Lung (tissue), 12 donors: Measurements from ENCODE around the gene PCGF3. TPM values are rescaled to one million over a fixed set of nuclear protein-coding genes. Genes with fewer than 3 reads are reported as not detected.

ENCODE experiments used
- ATAC-seq: fragments of 200-7000 bp; cut with Tn5 transposase; one replicate; pipeline ENCODE4 v1.9.1; 2020; ENCODE audit warnings: moderate number of reproducible peaks; ENCODE audit not compliant: insufficient read depth, low FRiP score
- DNase-seq, 3 donors: peaks; one replicate each; pipeline ENCODE4 v3.0.0-alpha.2; 2013 to 2017
- H3K27ac ChIP-seq, 2 donors: one replicate each; pipeline ENCODE4 v1.5.1; 2013; ENCODE audit warnings: mild to moderate bottlenecking in 2 of 2, moderate library complexity in 2 of 2, control low read depth in 1 of 2, inconsistent platforms in 1 of 2, low read depth in 1 of 2, low read length in 1 of 2
- H3K27me3 ChIP-seq, 3 donors: one replicate each; pipeline ENCODE4 v1.5.1; 2013; ENCODE audit warnings: low read length in 2 of 3; ENCODE audit not compliant: control insufficient read depth in 3 of 3, insufficient read depth in 3 of 3
- H3K36me3 ChIP-seq, 4 donors: one replicate each; pipeline ENCODE4 v1.5.1; 2013; ENCODE audit warnings: low read length in 4 of 4, mild to moderate bottlenecking in 1 of 4, moderate library complexity in 1 of 4; ENCODE audit not compliant: control insufficient read depth in 4 of 4, insufficient read depth in 4 of 4
- H3K4me1 ChIP-seq, 5 donors: one replicate each; pipeline ENCODE4 v1.5.1; 2013; ENCODE audit warnings: low read length in 5 of 5, mild to moderate bottlenecking in 2 of 5, moderate library complexity in 1 of 5; ENCODE audit not compliant: control insufficient read depth in 5 of 5, insufficient read depth in 5 of 5
- H3K4me3 ChIP-seq: one replicate; pipeline ENCODE4 v1.5.1; 2013; ENCODE audit warnings: mild to moderate bottlenecking, control low read depth, moderate library complexity
- H3K9ac ChIP-seq, 2 donors: one replicate each; pipeline ENCODE4 v1.5.1; 2013; ENCODE audit warnings: low read length in 2 of 2, control low read depth in 1 of 2; ENCODE audit not compliant: insufficient read depth in 1 of 2
- H3K9me3 ChIP-seq, 4 donors: one replicate each; pipeline ENCODE4 v1.5.1; 2013; ENCODE audit warnings: low read length in 3 of 4, mild to moderate bottlenecking in 1 of 4, moderate library complexity in 1 of 4; ENCODE audit not compliant: control insufficient read depth in 4 of 4, insufficient read depth in 3 of 4
- WGBS, 2 donors: extraction: QIAGEN DNeasy Blood & Tissue Kit; methylation state at CpG; one replicate each; pipeline ENCODE4 v1.1.7; 2013; 5-methylcytosine and 5-hydroxymethylcytosine counted together
- polyA plus RNA-seq, 2 donors: library from polyadenylated mRNA; stranded (reverse); fragments of 200-250 nt; gene quantifications; one replicate each; pipeline ENCODE4 v1.2.1, GENCODE V29; 2013
- total RNA-seq, 2 donors: library from RNA; depleted of rRNA in 1 of 2; stranded (reverse); fragments of >200 nt in 1 of 2; gene quantifications; one replicate each; pipeline ENCODE4 v1.2.1, GENCODE V29; 2014 to 2021
- TF ChIP-seq, protein P1 (sequence below): IDR thresholded peaks from 2 replicates; pipeline ENCODE4 v1.5.1; 2012; ENCODE audit warnings: mild to moderate bottlenecking; ENCODE audit errors: control extremely low read depth, extremely low read depth
- donor health status: control.
- donor health status: control.
- donor health status: Bipolar disorder and iron deficiency.
- donor health status: healthy.
- donor health status: DM: yes; HTN: yes; CAD: no.

The PCGF3 gene
- total and polyA plus RNA-seq, 4 donors, result 29.3 to 66.8 (median 43.3) TPM

DNA sequence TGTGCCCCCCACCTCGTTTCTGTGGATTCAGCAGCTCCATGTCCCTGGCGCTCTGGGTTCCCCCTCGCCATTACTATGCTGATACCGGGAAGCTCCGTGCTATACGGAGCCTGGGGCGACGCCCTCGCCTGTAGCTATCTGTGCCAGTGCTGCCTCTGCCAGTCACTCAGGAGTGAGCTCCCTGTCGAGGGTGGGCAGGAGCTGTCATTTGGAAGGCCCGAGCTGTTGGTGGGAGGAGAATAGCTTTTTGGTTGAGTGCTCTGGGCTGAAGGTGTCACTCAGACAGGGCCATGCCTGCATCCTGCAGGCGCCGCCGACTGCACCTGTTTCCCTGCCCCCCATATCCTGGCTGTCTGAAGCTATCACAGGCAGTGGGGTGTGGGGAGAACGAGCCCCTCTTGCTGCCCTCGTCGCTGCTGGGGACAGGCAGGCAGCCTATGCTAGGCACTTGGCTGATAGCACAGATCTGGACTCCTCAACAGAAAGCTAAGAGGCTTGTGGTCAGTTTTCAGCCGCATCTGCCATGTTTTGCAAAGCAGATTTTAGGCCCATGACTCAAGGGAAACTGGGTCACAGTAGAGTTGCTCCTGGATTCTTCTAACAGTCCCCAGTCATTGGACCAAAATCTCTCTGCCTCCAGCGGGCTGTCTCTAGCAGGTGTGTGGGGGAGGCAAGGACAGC lies 88.4 kb downstream of the PCGF3 start:
- Histone ChIP-seq H3K27ac (no peak overlapping the region), H3K9ac (no peak overlapping the region), H3K4me1 (peaks cover 0 to 14% (median 8%) of the 10 kb centered on the region in 5 donors), H3K36me3 (no peaks in the 10 kb centered on the region), H3K27me3 (peaks cover 10 to 45% (median 36%) of the 10 kb centered on the region in 3 donors), H3K4me3 (no peak overlapping the region), H3K9me3 (peaks cover 0 to 6% (median 0%) of the 10 kb centered on the region in 4 donors)
- 36 to 38% methylated on average over 19 of the region's 19 CpGs for WGBS, 2 donors
- DNase-seq, result no peak
- no peak for ATAC-seq
- TF ChIP-seq, protein P1, sequence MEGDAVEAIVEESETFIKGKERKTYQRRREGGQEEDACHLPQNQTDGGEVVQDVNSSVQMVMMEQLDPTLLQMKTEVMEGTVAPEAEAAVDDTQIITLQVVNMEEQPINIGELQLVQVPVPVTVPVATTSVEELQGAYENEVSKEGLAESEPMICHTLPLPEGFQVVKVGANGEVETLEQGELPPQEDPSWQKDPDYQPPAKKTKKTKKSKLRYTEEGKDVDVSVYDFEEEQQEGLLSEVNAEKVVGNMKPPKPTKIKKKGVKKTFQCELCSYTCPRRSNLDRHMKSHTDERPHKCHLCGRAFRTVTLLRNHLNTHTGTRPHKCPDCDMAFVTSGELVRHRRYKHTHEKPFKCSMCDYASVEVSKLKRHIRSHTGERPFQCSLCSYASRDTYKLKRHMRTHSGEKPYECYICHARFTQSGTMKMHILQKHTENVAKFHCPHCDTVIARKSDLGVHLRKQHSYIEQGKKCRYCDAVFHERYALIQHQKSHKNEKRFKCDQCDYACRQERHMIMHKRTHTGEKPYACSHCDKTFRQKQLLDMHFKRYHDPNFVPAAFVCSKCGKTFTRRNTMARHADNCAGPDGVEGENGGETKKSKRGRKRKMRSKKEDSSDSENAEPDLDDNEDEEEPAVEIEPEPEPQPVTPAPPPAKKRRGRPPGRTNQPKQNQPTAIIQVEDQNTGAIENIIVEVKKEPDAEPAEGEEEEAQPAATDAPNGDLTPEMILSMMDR, result no peak

DNA sequence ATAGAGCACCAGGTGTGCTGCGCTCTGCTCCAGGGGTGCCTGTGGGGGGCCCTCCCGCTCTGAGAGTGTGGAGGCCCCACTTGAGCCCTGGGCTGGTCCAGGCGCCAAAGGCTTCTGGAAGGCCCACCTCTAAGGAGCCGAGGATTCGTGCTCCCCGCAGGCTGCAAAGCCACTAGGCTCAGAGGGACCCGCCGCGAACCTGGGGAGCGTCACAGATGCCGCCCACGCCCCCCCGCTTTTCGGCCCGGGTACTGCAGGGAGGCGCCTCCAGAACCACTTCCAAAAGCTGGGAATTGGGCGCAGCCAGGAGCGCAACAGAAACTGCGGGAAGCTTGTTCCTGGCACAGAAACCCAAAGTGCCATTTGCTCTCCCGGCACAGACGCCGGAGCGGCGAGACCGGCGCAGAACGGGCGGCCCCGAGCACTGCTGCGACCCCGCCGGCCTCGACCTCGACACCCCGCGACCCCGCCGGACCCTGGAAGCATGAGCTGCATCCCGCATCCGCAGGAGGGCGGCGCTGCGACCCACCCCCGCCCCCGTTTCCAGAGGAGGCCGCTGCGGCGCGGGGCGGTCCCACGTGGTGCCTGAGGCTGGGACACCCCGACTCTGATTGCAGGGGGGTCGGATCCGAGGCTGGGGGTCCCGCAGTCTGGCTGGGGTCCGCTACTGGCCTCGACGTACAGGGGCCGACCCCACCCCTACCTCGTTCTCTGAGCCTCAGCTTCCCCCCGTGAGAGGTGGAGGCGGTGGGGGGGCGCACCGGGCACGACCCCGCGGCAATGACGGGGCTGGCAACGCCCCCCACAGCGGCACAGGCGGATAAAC lies 89.5 kb downstream of the PCGF3 start:
- DNase-seq, result no peak
- Histone ChIP-seq H3K36me3 (no peaks in the 10 kb centered on the region), H3K9ac (no peak overlapping the region)

DNA sequence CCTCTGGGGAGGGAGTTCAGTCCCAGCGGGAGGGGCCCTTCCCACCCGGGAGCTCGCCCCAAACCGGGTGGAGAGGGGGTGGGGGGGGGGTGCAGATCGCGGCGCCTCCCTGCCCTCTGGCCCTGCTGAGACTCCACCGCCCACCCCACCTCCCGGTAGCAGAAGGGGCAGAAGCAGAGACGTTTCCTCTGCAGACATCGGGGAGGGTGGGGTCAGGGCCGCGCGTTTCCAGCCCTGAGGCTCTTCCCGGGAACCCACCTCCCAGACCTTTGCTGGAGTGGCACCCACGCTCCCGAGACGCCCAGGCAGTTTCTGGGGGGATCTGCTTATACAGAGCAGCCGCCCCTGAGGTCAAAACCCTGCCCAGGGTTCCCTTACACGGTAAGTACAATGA lies 90.1 kb downstream of the PCGF3 start:
- H3K9me3 ChIP-seq, result peaks cover 0 to 6% (median 0%) of the 10 kb centered on the region in 4 donors
- H3K9ac ChIP-seq, result no peak overlapping the region
- peaks cover 0 to 14% (median 8%) of the 10 kb centered on the region in 5 donors for H3K4me1 ChIP-seq
- H3K4me3 ChIP-seq, result no peak overlapping the region
- peaks cover 10 to 44% (median 36%) of the 10 kb centered on the region in 3 donors for H3K27me3 ChIP-seq
- no peak overlapping the region for H3K27ac ChIP-seq
- WGBS, 2 donors, result 17 to 22% methylated on average over 13 to 20 of the region's 20 CpGs
- TF ChIP-seq, protein P1, result no peak
- no peak for ATAC-seq
- DNase-seq, result no peak
- no peaks in the 10 kb centered on the region for H3K36me3 ChIP-seq

More for the DNA sequence above, 89.5 kb downstream of the PCGF3 start:
- WGBS, 2 donors, result 4 to 6% methylated on average over 51 to 71 of the region's 71 CpGs
- H3K27me3 ChIP-seq, result peaks cover 10 to 45% (median 36%) of the 10 kb centered on the region in 3 donors
- H3K9me3 ChIP-seq, result peaks cover 0 to 6% (median 0%) of the 10 kb centered on the region in 4 donors
- peaks cover 0 to 14% (median 8%) of the 10 kb centered on the region in 5 donors for H3K4me1 ChIP-seq
- no peak for ATAC-seq
- no peak overlapping the region for H3K27ac ChIP-seq
- H3K4me3 ChIP-seq, result no peak overlapping the region
- TF ChIP-seq, protein P1, result no peak
